SJSA1 (cell line): Measurements from ENCODE around the gene DHX15. TPM values are rescaled to one million over a fixed set of nuclear protein-coding genes. Genes with fewer than 3 reads are reported as not detected.

Experiments used
- DNase-seq, 2 experiments: peaks; one replicate each; pipeline ENCODE4 v3.0.0-alpha.2; 2015 to 2020; ENCODE audit warnings: low spot score in 2 of 2, low read depth in 1 of 2
- H3K27ac ChIP-seq: fragments of 250-450 bp; sonication (Bioruptor Pico); 2 replicates; pipeline ENCODE4 v1.5.1; 2020; ENCODE audit warnings: mild to moderate bottlenecking, moderate library complexity
- H3K27me3 ChIP-seq: fragments of 250-450 bp; sonication (Bioruptor Pico); replicated peaks from 2 replicates; pipeline ENCODE4 v1.5.1; 2020; ENCODE audit warnings: mild to moderate bottlenecking, moderate library complexity
- H3K36me3 ChIP-seq: fragments of 250-450 bp; sonication (Bioruptor Pico); 2 replicates; pipeline ENCODE4 v1.5.1; 2020; ENCODE audit warnings: mild to moderate bottlenecking
- H3K4me1 ChIP-seq: fragments of 250-450 bp; sonication (Bioruptor Pico); replicated peaks from 2 replicates; pipeline ENCODE4 v1.6.1; 2021; ENCODE audit warnings: mild to moderate bottlenecking
- H3K4me3 ChIP-seq: fragments of 250-450 bp; sonication (Bioruptor Pico); 2 replicates; pipeline ENCODE4 v1.5.1; 2020; ENCODE audit warnings: mild to moderate bottlenecking
- H3K9me3 ChIP-seq: fragments of 250-450 bp; sonication (Bioruptor Pico); replicated peaks from 2 replicates; pipeline ENCODE4 v1.5.1; 2020; ENCODE audit warnings: mild to moderate bottlenecking
- total RNA-seq: library from RNA; depleted of rRNA; stranded (reverse); fragments of >200 nt; shearing (Covaris generic); gene quantifications from 2 replicates; pipeline ENCODE4 v1.2.3, GENCODE V29; 2014

DHX15 gene
- total RNA-seq, 1 experiment from 2014 or later, result 127 TPM

DNA sequence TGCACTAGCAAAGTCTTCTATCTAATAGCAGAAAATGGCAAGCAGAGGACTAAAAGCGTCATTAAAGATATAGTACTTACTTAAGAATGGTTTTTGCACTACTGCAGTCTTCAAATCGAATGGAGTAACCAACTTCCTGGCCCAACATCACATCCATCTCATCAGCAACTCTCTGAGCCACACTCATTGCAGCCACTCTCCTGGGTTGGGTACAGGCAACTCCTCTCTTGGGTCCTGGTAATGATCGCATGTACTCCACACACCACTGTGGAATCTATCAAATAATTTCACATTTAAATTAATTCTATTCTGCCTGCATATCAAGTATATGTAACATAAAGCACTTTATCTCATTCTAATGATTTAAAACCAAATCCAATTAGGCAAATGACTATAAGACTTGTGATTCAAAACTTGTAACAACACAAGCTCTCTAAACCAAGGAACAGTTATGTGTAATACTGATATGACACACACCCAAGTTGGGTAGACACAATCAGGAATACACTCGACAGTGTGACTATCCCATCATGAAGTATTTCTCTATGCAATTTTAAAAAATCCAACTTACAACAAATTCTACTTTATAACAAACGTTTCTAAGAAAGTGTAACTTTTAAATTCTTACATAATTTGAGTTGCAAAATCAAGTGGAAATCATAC, 13.6 kb downstream of the DHX15 start:
- no peaks in the 10 kb centered on the region for H3K27me3 ChIP-seq
- H3K27ac ChIP-seq, result no peak overlapping the region
- DNase-seq, result no peak
- no peak overlapping the region for H3K4me3 ChIP-seq
- no peaks in the 10 kb centered on the region for H3K9me3 ChIP-seq
- peaks cover 54% of the 10 kb centered on the region for H3K36me3 ChIP-seq
- no peaks in the 10 kb centered on the region for H3K4me1 ChIP-seq

DNA sequence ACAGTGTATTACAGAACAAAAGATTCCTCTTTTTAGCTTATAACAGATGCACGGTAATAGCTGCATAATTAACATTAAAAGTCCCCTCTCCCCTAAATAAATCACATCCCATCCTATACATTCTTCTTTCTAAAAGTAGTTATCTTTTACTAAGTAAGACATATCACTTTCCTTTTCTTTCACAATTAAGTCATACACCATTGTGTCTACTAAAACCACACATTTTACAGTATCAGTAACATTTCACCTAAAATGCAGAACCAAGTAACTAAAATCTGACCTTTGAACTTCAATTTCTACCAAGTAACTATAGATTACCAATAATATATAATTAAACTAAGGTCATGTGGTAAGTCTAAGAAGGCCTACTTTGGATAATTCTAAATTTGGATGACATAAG, 14.2 kb downstream of the DHX15 start:
- Histone ChIP-seq H3K4me3 (no peak overlapping the region), H3K27me3 (no peaks in the 10 kb centered on the region), H3K9me3 (no peaks in the 10 kb centered on the region), H3K27ac (no peak overlapping the region), H3K4me1 (peaks cover 4% of the 10 kb centered on the region; the same call in 1 of the 2 replicates), H3K36me3 (peaks cover 52% of the 10 kb centered on the region)
- DNase-seq, result no peak

- DNase-seq, result no peak
- peaks cover 6% of the 10 kb centered on the region; the same call in 1 of the 2 replicates for H3K4me1 ChIP-seq
- no peak overlapping the region for H3K4me3 ChIP-seq
- H3K9me3 ChIP-seq, result no peaks in the 10 kb centered on the region
- H3K36me3 ChIP-seq, result peaks cover 50% of the 10 kb centered on the region
- no peaks in the 10 kb centered on the region for H3K27me3 ChIP-seq
- H3K27ac ChIP-seq, result no peak overlapping the region
Measured at GRCh38 chr4:24569662-24570061, 14.7 kb downstream of the DHX15 start.

DNA sequence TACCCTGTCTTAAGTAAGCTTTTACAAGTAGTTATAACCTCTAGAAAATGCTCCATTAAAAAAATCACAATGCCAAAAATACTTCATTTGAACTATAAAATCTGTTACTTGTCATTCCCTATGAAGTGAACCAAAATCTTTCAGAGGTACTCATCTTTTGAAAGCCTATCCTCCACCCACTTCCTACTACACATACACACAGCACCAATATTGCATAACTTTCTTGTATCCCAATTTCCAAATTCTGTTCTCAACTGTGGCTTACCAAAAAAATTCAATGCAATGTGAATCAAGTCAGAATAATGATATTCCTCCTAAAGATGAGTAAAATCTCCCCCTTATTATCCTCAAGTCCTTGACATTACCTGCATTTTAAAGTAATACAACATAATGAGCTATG, 15.9 kb downstream of the DHX15 start:
- Histone ChIP-seq H3K27ac (no peak overlapping the region), H3K4me1 (peaks cover 6% of the 10 kb centered on the region; the same call in 1 of the 2 replicates), H3K9me3 (no peaks in the 10 kb centered on the region), H3K36me3 (peaks cover 45% of the 10 kb centered on the region), H3K4me3 (no peak overlapping the region), H3K27me3 (no peaks in the 10 kb centered on the region)
- no peak for DNase-seq

DNA sequence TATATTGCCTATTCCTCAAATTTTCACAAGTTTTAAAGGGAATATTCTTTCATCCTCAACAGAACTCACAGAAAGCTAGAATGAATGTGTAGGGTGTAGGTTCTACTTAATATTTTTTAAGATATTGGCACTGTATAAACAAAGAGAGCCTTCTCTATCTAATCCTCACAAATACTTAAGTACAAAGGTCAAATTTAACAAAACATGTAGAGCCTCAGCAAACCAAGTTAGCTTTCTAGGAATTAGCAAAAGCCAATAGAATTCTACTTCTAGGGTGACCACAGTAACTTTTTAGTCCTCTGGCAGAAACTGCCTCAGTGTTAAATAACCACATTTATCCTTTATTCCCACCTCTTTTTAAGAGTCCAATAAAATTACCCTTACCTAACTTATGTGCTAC, 19.3 kb downstream of the DHX15 start:
- H3K27me3 ChIP-seq, result no peaks in the 10 kb centered on the region
- H3K9me3 ChIP-seq, result no peaks in the 10 kb centered on the region
- DNase-seq, result no peak
- H3K27ac ChIP-seq, result no peak overlapping the region
- peaks cover 13% of the 10 kb centered on the region; the same call in 1 of the 2 replicates for H3K4me1 ChIP-seq
- no peak overlapping the region for H3K4me3 ChIP-seq
- H3K36me3 ChIP-seq, result peaks cover 18% of the 10 kb centered on the region

GRCh38 chr4:24564488-24564887, 19.9 kb downstream of the DHX15 start:
- Histone ChIP-seq H3K27ac (no peak overlapping the region), H3K9me3 (no peaks in the 10 kb centered on the region), H3K4me3 (no peak overlapping the region), H3K27me3 (no peaks in the 10 kb centered on the region), H3K4me1 (peaks cover 13% of the 10 kb centered on the region; the same call in 1 of the 2 replicates), H3K36me3 (peaks cover 14% of the 10 kb centered on the region)
- DNase-seq, result no peak

- no peaks in the 10 kb centered on the region for H3K9me3 ChIP-seq
Measured at GRCh38 chr4:24561438-24562139, 22.8 kb downstream of the DHX15 start.

DNA sequence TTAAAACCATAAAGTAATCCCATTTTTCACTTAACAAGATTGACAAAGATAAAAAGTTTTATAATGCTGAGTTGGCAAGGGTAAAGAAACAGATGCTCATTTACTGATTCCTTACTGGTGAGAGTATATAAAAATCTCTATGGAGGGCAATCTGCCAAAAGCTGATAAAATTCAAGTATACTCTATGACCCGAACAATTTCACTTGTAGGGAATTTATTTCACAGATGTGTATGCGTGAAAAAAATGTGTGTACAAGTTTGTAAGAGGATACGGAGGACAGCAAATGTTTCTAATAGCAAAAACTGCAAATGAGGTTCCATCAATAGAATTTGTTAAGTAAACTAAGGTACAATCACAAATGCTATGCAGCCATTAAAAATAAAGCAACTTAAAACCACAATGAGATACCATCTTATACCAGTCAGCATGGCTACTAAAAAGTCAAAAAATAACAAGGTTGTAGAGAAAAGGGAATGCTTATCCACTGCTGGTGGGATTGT, 23.4 kb downstream of the DHX15 start:
- no peak overlapping the region for H3K4me3 ChIP-seq
- H3K36me3 ChIP-seq, result peaks cover 16% of the 10 kb centered on the region
- H3K27me3 ChIP-seq, result no peaks in the 10 kb centered on the region
- no peak overlapping the region for H3K27ac ChIP-seq
- peaks cover 22% of the 10 kb centered on the region for H3K4me1 ChIP-seq
- no peaks in the 10 kb centered on the region for H3K9me3 ChIP-seq
- DNase-seq, result peak in 1 of 2 experiments; percentile 35

More at GRCh38 chr4:24561438-24562139, 22.8 kb downstream of the DHX15 start:
- Histone ChIP-seq H3K4me1 (peaks cover 22% of the 10 kb centered on the region), H3K27ac (no peak overlapping the region), H3K4me3 (no peak overlapping the region), H3K27me3 (no peaks in the 10 kb centered on the region), H3K36me3 (peaks cover 12% of the 10 kb centered on the region)
- no peak for DNase-seq

DNA sequence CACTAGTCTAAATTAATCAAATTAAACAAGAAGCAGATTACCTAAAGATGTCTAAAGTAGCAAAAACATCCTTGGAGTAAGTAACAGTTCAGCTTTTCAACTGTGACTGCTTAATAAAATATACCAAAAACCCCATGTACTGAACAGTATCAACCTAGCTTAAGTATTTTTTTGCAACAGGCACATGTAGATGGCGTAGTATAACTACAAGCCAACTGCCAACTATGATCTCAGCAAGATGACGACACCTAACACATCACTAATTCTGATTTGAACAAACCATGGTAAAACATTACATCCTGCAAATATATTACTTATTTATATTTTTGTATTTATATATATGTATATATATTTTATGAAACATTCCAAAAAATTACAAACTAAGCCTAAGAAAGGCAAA, 24.5 kb downstream of the DHX15 start:
- Histone ChIP-seq H3K9me3 (no peaks in the 10 kb centered on the region), H3K27ac (no peak overlapping the region), H3K27me3 (no peaks in the 10 kb centered on the region), H3K36me3 (peaks cover 17% of the 10 kb centered on the region), H3K4me1 (peaks cover 16% of the 10 kb centered on the region), H3K4me3 (no peak overlapping the region)
- no peak for DNase-seq

DNA sequence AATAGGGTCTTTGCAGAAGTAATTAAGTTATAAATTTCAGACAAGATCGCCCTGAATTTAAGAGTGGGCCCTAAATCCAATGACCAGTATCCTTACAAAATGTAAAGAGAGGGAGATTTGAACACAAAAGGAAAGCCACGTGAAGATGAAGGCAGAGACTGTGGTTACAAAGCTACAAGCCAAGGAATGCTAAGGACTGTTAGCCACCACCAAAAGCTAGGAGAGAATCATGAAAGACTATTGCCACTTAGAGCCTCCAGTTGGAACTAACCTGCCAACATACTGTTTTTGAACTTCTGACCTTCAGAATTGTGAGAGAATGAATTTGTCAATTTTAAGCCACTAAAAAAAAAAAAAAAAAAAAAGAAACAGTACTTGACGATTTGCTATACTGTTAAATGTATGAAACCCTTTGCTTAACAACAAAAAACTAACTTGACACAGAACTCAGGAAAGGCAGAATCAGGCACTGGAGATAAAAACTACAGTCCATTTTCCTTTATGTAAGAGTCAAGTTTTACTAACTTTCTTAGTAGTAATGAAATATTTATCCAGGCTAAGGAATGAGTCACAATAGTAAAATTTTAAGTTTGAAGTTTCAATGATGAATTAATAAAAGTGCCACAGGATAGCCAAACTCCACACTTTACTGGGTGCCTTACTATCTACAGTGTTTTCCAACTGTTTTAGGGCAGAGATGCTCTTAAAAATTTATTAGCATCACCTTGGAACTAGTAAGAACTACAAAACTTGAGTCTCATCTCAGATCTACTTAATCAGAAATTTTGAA, 25.1 kb downstream of the DHX15 start:
- Histone ChIP-seq H3K4me1 (peaks cover 16% of the 10 kb centered on the region), H3K36me3 (peaks cover 20% of the 10 kb centered on the region), H3K27ac (no peak overlapping the region), H3K4me3 (no peak overlapping the region), H3K27me3 (no peaks in the 10 kb centered on the region), H3K9me3 (no peaks in the 10 kb centered on the region)
- no peak for DNase-seq

DNA sequence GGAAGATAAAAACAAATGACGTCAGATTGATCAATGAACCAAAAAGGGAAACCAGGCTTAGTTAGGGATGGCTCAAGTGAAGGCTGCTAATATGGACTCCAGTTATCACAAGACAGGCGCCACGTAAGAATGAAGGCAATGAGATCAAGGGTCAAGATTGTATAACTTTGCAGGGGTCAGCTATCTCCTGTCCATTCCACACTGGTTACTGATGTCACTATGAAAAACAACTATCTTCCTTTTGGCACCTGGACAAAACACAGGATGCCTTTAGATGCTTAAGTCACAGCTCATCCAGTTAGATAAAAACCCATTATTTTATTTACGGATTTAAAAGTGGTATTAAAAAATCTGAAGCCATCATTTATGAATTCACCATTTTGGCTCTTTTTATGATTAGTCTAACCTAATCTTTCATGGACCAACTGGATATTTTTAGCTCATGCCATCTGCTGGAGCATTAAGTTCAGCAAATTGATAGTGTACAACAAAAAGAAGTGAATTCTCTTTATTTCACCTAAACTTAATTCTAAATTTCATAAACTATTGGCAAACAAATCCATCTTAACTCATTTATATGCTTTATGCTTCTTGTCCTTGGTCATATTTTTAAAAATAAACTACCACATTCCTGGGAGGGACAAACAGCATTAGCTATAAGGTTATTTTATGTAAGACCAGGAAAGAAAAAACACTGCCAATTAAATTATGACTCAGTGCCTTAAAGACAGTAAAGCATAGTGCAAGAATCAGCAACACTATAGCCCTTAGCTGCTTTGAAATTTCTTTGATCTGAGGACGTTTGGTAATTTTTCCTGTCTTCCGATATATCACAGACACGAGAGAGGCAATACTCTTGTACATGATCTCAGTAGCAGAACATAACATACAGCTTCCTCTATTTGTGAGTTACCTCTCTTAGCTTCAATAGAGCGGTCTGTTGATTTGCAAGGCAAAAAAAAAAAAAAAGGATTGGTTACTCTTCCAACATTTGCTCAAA, 27.0 kb downstream of the DHX15 start:
- no peak overlapping the region for H3K27ac ChIP-seq
- DNase-seq, result peak in 1 of 2 experiments; percentile 7

GRCh38 chr4:24551492-24552289, 32.7 kb downstream of the DHX15 start:
- Histone ChIP-seq H3K36me3 (peaks cover 40% of the 10 kb centered on the region), H3K9me3 (no peaks in the 10 kb centered on the region), H3K27ac (no peak overlapping the region), H3K27me3 (no peaks in the 10 kb centered on the region), H3K4me1 (no peaks in the 10 kb centered on the region), H3K4me3 (no peak overlapping the region)
- DNase-seq, result no peak

More for the DNA sequence above, 27.0 kb downstream of the DHX15 start:
- Histone ChIP-seq H3K9me3 (no peaks in the 10 kb centered on the region), H3K27me3 (no peaks in the 10 kb centered on the region), H3K4me1 (peaks cover 16% of the 10 kb centered on the region), H3K36me3 (peaks cover 22% of the 10 kb centered on the region), H3K4me3 (no peak overlapping the region)
